HepG2 (cell line): ENCODE data around the gene EHBP1. TPM values are rescaled to one million over a fixed set of nuclear protein-coding genes. Genes with fewer than 3 reads are reported as not detected.

ENCODE experiments used
- ATAC-seq: fragments of 200-7000 bp; cut with Tn5 transposase; 3 replicates; pipeline ENCODE4 v1.9.1; 2020; ENCODE audit warnings: mild to moderate bottlenecking, moderate library complexity
- BruUV-seq: library from RNA; stranded (reverse); fragments of 400-500 nt; replicated peaks from 2 replicates; lab custom pipeline; 2021; lab: Mats Ljungman, UMichigan
- CTCF ChIA-PET: fragments of 300-600 bp; formaldehyde crosslinking; extraction: SDS; loops from one replicate; lab custom pipeline; 2021; ENCODE audit warnings: low total read pairs, inconsistent platforms, low intra/inter-chr PET ratio; lab: Yijun Ruan, JAX
- POLR2A ChIA-PET: fragments of 350-600 bp; sonication (Branson Sonifier 250); formaldehyde crosslinking; loops from one replicate; lab custom pipeline; 2020; ENCODE audit warnings: antibody characterized with exemption, inconsistent platforms; lab: Yijun Ruan, JAX
- DNase-seq: peaks from one replicate; pipeline ENCODE4 v3.0.0-alpha.2; 2015; ENCODE audit warnings: low spot score
- FAIRE-seq: peaks from 3 replicates; lab custom pipeline; 2011; peaks lifted over from hg19 to GRCh38; lab: Jason Lieb, UNC
- H2AFZ ChIP-seq: one replicate; pipeline ENCODE4 v1.6.1; 2011; ENCODE audit warnings: low read length, inconsistent platforms
- H3K27ac ChIP-seq: fragments of 300-600 bp; 3 replicates; pipeline ENCODE4 v1.8.0; 2011; ENCODE audit warnings: mixed run types, mild to moderate bottlenecking, mixed read lengths, low read length, inconsistent platforms; ENCODE audit not compliant: insufficient read depth; ENCODE audit errors: extremely low read length
- H3K27me3 ChIP-seq, 2 experiments: fragments of 200-600 bp in 1 of 2; 2 replicates in 1 of 2; 3 replicates in 1 of 2; pipeline versions ENCODE4 v1.6.0 to v1.8.0; 2011; ENCODE audit warnings: low read length in 2 of 2, mild to moderate bottlenecking in 2 of 2, moderate library complexity in 2 of 2, inconsistent platforms in 1 of 2; ENCODE audit not compliant: insufficient read depth in 2 of 2, control insufficient read depth in 1 of 2
- H3K36me3 ChIP-seq, 2 experiments: fragments of 200-600 bp in 1 of 2; replicated peaks in 1 of 2; 2 replicates in 1 of 2; 3 replicates in 1 of 2; pipeline versions ENCODE4 v1.5.1 to v1.8.0; 2011; ENCODE audit warnings: low read length in 2 of 2, inconsistent platforms in 1 of 2; ENCODE audit not compliant: insufficient read depth in 2 of 2, control insufficient read depth in 1 of 2
- H3K4me1 ChIP-seq: 2 replicates; pipeline ENCODE4 v1.5.1; 2012; ENCODE audit warnings: low read length, inconsistent platforms; ENCODE audit not compliant: insufficient read depth
- H3K4me2 ChIP-seq: 2 replicates; pipeline ENCODE4 v1.6.0; 2011; ENCODE audit warnings: low read depth, low read length, inconsistent platforms
- H3K4me3 ChIP-seq, 3 experiments: fragments of 200-600 bp in 1 of 3; sonication (generic), shearing (Covaris generic) in 1 of 3; replicated peaks in 1 of 3; 2 replicates each; pipeline ENCODE4 v1.5.1; 2011 to 2016; ENCODE audit warnings: low read length in 3 of 3, inconsistent platforms in 2 of 3, low read depth in 2 of 3, mild to moderate bottlenecking in 2 of 3, control low read depth in 1 of 3, mixed read lengths in 1 of 3; ENCODE audit not compliant: insufficient read depth in 1 of 3
- H3K79me2 ChIP-seq: one replicate; pipeline ENCODE4 v1.6.1; 2011; ENCODE audit warnings: low read length, inconsistent platforms; ENCODE audit not compliant: insufficient read depth
- H3K9ac ChIP-seq: 2 replicates; pipeline ENCODE4 v1.6.0; 2011; ENCODE audit warnings: mild to moderate bottlenecking, low read depth, low read length, inconsistent platforms; ENCODE audit not compliant: insufficient read depth
- H3K9me3 ChIP-seq: 2 replicates; pipeline ENCODE4 v1.5.1; 2012; ENCODE audit warnings: mild to moderate bottlenecking, low read length
- H4K20me1 ChIP-seq: 2 replicates; pipeline ENCODE4 v1.6.0; 2011; ENCODE audit warnings: inconsistent platforms, mild to moderate bottlenecking, low read length, moderate library complexity; ENCODE audit not compliant: insufficient read depth
- HIVEP1 ChIP-seq: sonication (generic); formaldehyde crosslinking; IDR thresholded peaks from 2 replicates; pipeline ENCODE4 v1.4.0; 2020; ENCODE audit warnings: mild to moderate bottlenecking, missing genetic modification reagents
- LCORL ChIP-seq, 2 experiments: fragments of 450-650 bp in 1 of 2; sonication (generic) in 1 of 2; formaldehyde crosslinking in 1 of 2; IDR thresholded peaks; 2 replicates each; pipeline versions ENCODE4 v1.5.0 to v1.6.1; 2017 to 2020; ENCODE audit warnings: antibody characterized with exemption in 1 of 2, missing genetic modification reagents in 1 of 2
- PCBP2 ChIP-seq: fragments of 200-400 bp; formaldehyde crosslinking; optimal IDR thresholded peaks from 2 replicates; pipeline ENCODE3; 2018; ENCODE audit warnings: low read length, low read depth; ENCODE audit not compliant: poor library complexity, severe bottlenecking
- RCOR2 ChIP-seq: IDR thresholded peaks from 2 replicates; pipeline ENCODE4 v1.6.1; 2016; ENCODE audit warnings: missing biosample characterization, missing genetic modification reagents
- SIX1 ChIP-seq: sonication (generic); formaldehyde crosslinking; IDR thresholded peaks from 2 replicates; pipeline ENCODE4 v1.4.0; 2020; ENCODE audit warnings: missing genetic modification reagents, borderline replicate concordance
- ZNF468 ChIP-seq: sonication (generic); formaldehyde crosslinking; IDR thresholded peaks from 2 replicates; pipeline ENCODE4 v1.8.0; 2022; ENCODE audit warnings: mild to moderate bottlenecking, moderate library complexity, missing genetic modification reagents
- ZNF652 ChIP-seq: IDR thresholded peaks from 2 replicates; pipeline ENCODE4 v1.6.1; 2016; ENCODE audit warnings: low read depth, borderline replicate concordance
- ZNF7 ChIP-seq: IDR thresholded peaks from 2 replicates; pipeline ENCODE4 v1.6.1; 2016; ENCODE audit warnings: missing biosample characterization, missing genetic modification reagents
- WGBS: methylation state at CpG from one replicate; pipeline ENCODE4 v1.1.6; 2017; ENCODE audit warnings: low lambda C conversion rate; 5-methylcytosine and 5-hydroxymethylcytosine counted together
- in situ Hi-C: cut with HindIII; loops from 2 replicates; pipeline ENCODE4 v1.10.0; 2017; ENCODE audit warnings: low pct_unique_long_range_greater_than_20kb; ENCODE audit not compliant: extremely low pct_ligation_motif_present
- intact Hi-C: fragments of 100-400 bp; cut with micrococcal nuclease; formaldehyde crosslinking; loops from one replicate; pipeline ENCODE4 v1.10.0; 2022; ENCODE audit not compliant: unreplicated experiment
- polyA plus RNA-seq, 8 experiments: library from polyadenylated mRNA; depleted of rRNA in 3 of 8; stranded (reverse) in 7 of 8; unstranded in 1 of 8; fragments of >200 nt; fragmentation: Illumina TruSeq in 4 of 8; extraction: Trizol in 4 of 8; gene quantifications; 2 replicates each; pipeline versions ENCODE4 v1.2.1 to v1.2.3, GENCODE V29; 2011 to 2016; ENCODE audit warnings: low read depth in 4 of 8, missing spikeins in 1 of 8, mixed read lengths in 1 of 8; ENCODE audit not compliant: insufficient read depth in 1 of 8
- total RNA-seq, 5 experiments: library from RNA; depleted of rRNA; stranded (reverse); fragments of >200 nt; fragmentation: Illumina TruSeq; extraction: Trizol; gene quantifications; 2 replicates each; pipeline ENCODE4 v1.2.3, GENCODE V29; 2016; ENCODE audit warnings: low read depth in 1 of 5
- TF ChIP-seq, protein P1 (sequence below): sonication (generic); formaldehyde crosslinking; IDR thresholded peaks from 2 replicates; pipeline ENCODE4 v1.5.0; 2020; ENCODE audit warnings: mild to moderate bottlenecking, missing genetic modification reagents
- TF ChIP-seq, protein P2 (sequence below): sonication (generic); formaldehyde crosslinking; IDR thresholded peaks from 2 replicates; pipeline ENCODE4 v1.8.0; 2022; ENCODE audit warnings: mild to moderate bottlenecking, missing genetic modification reagents, borderline replicate concordance
- TF ChIP-seq, protein P3 (sequence below): sonication (generic); formaldehyde crosslinking; IDR thresholded peaks from 2 replicates; pipeline ENCODE4 v1.5.0; 2020; ENCODE audit warnings: mild to moderate bottlenecking, missing genetic modification reagents, moderate library complexity
- TF ChIP-seq, protein P4 (sequence below): sonication (generic); formaldehyde crosslinking; IDR thresholded peaks from 2 replicates; pipeline ENCODE4 v1.5.1; 2020; ENCODE audit warnings: mild to moderate bottlenecking, moderate library complexity, missing genetic modification reagents
- TF ChIP-seq, protein P5 (sequence below): sonication (generic); formaldehyde crosslinking; IDR thresholded peaks from 2 replicates; pipeline ENCODE4 v1.5.0; 2020; ENCODE audit warnings: missing genetic modification reagents

EHBP1 gene
- total and polyA plus RNA-seq, 2 of the 13 experiments (the other 11 are each of a cell fraction or from before 2014, with no cell fraction given), result 93.5 to 146 TPM

DNA sequence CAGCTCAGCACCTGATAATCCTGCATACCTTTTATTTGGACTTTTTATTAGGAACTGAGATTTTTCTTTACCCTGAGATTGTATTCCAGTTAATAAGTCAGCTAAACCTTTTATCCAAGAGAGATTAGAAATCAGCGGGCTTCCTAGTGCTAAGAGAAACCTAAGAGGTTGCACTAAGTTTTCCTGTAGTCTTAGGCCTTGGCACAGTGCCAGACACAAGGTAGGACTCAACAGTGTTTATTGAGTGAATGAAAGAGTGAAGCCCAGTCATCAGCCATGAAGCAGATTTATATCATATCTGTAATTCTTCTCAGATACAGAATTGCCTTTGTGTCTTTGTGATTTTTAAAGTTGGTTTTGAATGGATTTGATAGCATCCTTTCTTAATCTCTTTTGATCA, 358.7 kb downstream of the EHBP1 start:
- CTCF ChIA-PET, result no interaction called here
- TF ChIP-seq, protein P1, sequence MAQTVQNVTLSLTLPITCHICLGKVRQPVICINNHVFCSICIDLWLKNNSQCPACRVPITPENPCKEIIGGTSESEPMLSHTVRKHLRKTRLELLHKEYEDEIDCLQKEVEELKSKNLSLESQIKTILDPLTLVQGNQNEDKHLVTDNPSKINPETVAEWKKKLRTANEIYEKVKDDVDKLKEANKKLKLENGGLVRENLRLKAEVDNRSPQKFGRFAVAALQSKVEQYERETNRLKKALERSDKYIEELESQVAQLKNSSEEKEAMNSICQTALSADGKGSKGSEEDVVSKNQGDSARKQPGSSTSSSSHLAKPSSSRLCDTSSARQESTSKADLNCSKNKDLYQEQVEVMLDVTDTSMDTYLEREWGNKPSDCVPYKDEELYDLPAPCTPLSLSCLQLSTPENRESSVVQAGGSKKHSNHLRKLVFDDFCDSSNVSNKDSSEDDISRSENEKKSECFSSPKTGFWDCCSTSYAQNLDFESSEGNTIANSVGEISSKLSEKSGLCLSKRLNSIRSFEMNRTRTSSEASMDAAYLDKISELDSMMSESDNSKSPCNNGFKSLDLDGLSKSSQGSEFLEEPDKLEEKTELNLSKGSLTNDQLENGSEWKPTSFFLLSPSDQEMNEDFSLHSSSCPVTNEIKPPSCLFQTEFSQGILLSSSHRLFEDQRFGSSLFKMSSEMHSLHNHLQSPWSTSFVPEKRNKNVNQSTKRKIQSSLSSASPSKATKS, result no peak
- TF ChIP-seq, protein P2, sequence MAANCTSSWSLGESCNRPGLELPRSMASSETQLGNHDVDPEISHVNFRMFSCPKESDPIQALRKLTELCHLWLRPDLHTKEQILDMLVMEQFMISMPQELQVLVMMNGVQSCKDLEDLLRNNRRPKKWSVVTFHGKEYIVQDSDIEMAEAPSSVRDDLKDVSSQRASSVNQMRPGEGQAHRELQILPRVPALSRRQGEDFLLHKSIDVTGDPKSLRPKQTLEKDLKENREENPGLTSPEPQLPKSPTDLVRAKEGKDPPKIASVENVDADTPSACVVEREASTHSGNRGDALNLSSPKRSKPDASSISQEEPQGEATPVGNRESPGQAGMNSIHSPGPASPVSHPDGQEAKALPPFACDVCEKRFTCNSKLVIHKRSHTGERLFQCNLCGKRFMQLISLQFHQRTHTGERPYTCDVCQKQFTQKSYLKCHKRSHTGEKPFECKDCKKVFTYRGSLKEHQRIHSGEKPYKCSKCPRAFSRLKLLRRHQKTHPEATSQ (CRISPR knock-in tag), result no peak
- TF ChIP-seq PCBP2 (no peak), LCORL (IDR thresholded peaks at IDR 0.05) (peak; percentile 96), LCORL (CRISPR knock-in tag; IDR thresholded peaks at IDR 0.05) (no peak), ZNF468 (CRISPR knock-in tag) (no peak), SIX1 (no peak), ZNF7 (peak; percentile 88), HIVEP1 (CRISPR knock-in tag) (no peak), ZNF652 (CRISPR knock-in tag) (no peak), RCOR2 (CRISPR knock-in tag) (no peak)
- TF ChIP-seq, protein P3, sequence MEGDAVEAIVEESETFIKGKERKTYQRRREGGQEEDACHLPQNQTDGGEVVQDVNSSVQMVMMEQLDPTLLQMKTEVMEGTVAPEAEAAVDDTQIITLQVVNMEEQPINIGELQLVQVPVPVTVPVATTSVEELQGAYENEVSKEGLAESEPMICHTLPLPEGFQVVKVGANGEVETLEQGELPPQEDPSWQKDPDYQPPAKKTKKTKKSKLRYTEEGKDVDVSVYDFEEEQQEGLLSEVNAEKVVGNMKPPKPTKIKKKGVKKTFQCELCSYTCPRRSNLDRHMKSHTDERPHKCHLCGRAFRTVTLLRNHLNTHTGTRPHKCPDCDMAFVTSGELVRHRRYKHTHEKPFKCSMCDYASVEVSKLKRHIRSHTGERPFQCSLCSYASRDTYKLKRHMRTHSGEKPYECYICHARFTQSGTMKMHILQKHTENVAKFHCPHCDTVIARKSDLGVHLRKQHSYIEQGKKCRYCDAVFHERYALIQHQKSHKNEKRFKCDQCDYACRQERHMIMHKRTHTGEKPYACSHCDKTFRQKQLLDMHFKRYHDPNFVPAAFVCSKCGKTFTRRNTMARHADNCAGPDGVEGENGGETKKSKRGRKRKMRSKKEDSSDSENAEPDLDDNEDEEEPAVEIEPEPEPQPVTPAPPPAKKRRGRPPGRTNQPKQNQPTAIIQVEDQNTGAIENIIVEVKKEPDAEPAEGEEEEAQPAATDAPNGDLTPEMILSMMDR (CRISPR knock-in tag), result no peak
- TF ChIP-seq, protein P4, sequence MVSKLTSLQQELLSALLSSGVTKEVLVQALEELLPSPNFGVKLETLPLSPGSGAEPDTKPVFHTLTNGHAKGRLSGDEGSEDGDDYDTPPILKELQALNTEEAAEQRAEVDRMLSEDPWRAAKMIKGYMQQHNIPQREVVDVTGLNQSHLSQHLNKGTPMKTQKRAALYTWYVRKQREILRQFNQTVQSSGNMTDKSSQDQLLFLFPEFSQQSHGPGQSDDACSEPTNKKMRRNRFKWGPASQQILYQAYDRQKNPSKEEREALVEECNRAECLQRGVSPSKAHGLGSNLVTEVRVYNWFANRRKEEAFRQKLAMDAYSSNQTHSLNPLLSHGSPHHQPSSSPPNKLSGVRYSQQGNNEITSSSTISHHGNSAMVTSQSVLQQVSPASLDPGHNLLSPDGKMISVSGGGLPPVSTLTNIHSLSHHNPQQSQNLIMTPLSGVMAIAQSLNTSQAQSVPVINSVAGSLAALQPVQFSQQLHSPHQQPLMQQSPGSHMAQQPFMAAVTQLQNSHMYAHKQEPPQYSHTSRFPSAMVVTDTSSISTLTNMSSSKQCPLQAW (CRISPR knock-in tag), result no peak
- TF ChIP-seq, protein P5, sequence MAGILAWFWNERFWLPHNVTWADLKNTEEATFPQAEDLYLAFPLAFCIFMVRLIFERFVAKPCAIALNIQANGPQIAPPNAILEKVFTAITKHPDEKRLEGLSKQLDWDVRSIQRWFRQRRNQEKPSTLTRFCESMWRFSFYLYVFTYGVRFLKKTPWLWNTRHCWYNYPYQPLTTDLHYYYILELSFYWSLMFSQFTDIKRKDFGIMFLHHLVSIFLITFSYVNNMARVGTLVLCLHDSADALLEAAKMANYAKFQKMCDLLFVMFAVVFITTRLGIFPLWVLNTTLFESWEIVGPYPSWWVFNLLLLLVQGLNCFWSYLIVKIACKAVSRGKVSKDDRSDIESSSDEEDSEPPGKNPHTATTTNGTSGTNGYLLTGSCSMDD (CRISPR knock-in tag), result no peak
- no peaks in the 10 kb centered on the region for H3K9me3 ChIP-seq
- no peaks in the 10 kb centered on the region for H3K27me3 ChIP-seq
- H2AFZ ChIP-seq, result no peak overlapping the region
- intact Hi-C loops (no loop called here), in situ Hi-C loops (loop anchor here (25.0 kb wide), 1 partner anchor 652 kb away; no protein-coding TSS in a partner anchor)
- H3K79me2 ChIP-seq, result no peaks in the 10 kb centered on the region
- POLR2A ChIA-PET, result no interaction called here
- WGBS, result 44% methylated on average over 1 of the region's 1 CpG
- 0 out of 2 replicates have a peak, but pooled peaks cover 5% of the 10 kb centered on the region for H3K4me1 ChIP-seq
- BruUV-seq, result no TSS peak
- no peak overlapping the region for H3K4me3 ChIP-seq
- FAIRE-seq (no peak), ATAC-seq (no peak), DNase-seq (no peak)
- no peaks in the 10 kb centered on the region for H3K36me3 ChIP-seq
- H3K27ac ChIP-seq, result no peak overlapping the region
- H4K20me1 ChIP-seq, result no peaks in the 10 kb centered on the region
- H3K4me2 ChIP-seq, result no peak overlapping the region
- H3K9ac ChIP-seq, result no peak overlapping the region
